Heart right ventricle (tissue), 16 donors: ENCODE data around the gene COG7. TPM values are rescaled to one million over a fixed set of nuclear protein-coding genes. Genes with fewer than 3 reads are reported as not detected.

Source experiments
- ATAC-seq, 8 donors: fragments of 200-7000 bp; cut with Tn5 transposase; one replicate each; pipeline ENCODE4 v1.9.1; 2020; ENCODE audit warnings: mild to moderate bottlenecking in 8 of 8, moderate library complexity in 8 of 8, moderate number of reproducible peaks in 1 of 8
- DNase-seq, 2 donors: peaks; one replicate each; pipeline ENCODE4 v3.0.0-alpha.2; 2020
- H3K27ac ChIP-seq, 10 donors: fragments of 200-600 bp; sonication (generic) in 2 of 10; one replicate each; pipeline versions ENCODE4 v1.5.0 to v1.8.0; 2020 to 2022; ENCODE audit warnings: mild to moderate bottlenecking in 3 of 10
- H3K27me3 ChIP-seq, 7 donors: fragments of 200-600 bp; one replicate each; pipeline ENCODE4 v1.8.0; 2021 to 2022; ENCODE audit warnings: mild to moderate bottlenecking in 2 of 7
- H3K36me3 ChIP-seq, 9 donors: fragments of 200-600 bp; sonication (generic) in 1 of 9; one replicate each; pipeline versions ENCODE4 v1.5.0 to v1.8.0; 2020 to 2022; ENCODE audit warnings: mild to moderate bottlenecking in 2 of 9
- H3K4me1 ChIP-seq, 9 donors: fragments of 200-600 bp; sonication (generic) in 1 of 9; one replicate each; pipeline versions ENCODE4 v1.5.0 to v1.8.0; 2020 to 2022; ENCODE audit warnings: mild to moderate bottlenecking in 4 of 9
- H3K4me3 ChIP-seq, 10 donors: fragments of 200-600 bp; sonication (generic) in 2 of 10; one replicate each; pipeline versions ENCODE4 v1.5.0 to v1.8.0; 2020 to 2022; ENCODE audit warnings: mild to moderate bottlenecking in 7 of 10, moderate library complexity in 2 of 10
- H3K9me3 ChIP-seq, 11 donors: fragments of 200-600 bp in 10 of 11; sonication (generic) in 2 of 11; one replicate each; pipeline versions ENCODE4 v1.5.0 to v1.8.0; 2013 to 2022; ENCODE audit warnings: mild to moderate bottlenecking in 2 of 11, control low read depth in 1 of 11, moderate library complexity in 1 of 11
- WGBS, 2 donors: extraction: QIAGEN DNeasy Blood & Tissue Kit; methylation state at CpG; one replicate each; pipeline ENCODE4 v1.1.7; 2013; ENCODE audit warnings: inconsistent platforms in 1 of 2; 5-methylcytosine and 5-hydroxymethylcytosine counted together
- intact Hi-C, 10 donors: fragments of 100-400 bp; cut with DNase I; formaldehyde crosslinking; loops; one replicate each; pipeline versions ENCODE4 v1.11.1 to v1.14.2; 2022
- polyA plus RNA-seq, 2 donors: library from polyadenylated mRNA; stranded (reverse); fragments of 200-250 nt; gene quantifications; one replicate each; pipeline ENCODE4 v1.2.3, GENCODE V29; 2013
- total RNA-seq, 10 donors: library from RNA; stranded (reverse); fragmentation: NEBNext Ultra II Directional in 3 of 10; extraction: Animal tissue kit (Norgen Biotek cat#: 25700) in 3 of 10; gene quantifications; one replicate each; pipeline versions ENCODE4 v1.2.1 to v1.2.4, GENCODE V29; 2021 to 2023
- TF ChIP-seq, protein P1 (sequence below), 9 donors: fragments of 200-600 bp; sonication (generic) in 2 of 9; IDR thresholded peaks; one replicate each; pipeline versions ENCODE4 v1.5.0 to v1.8.0; 2021 to 2022; ENCODE audit warnings: antibody characterized with exemption in 9 of 9, mild to moderate bottlenecking in 5 of 9, moderate library complexity in 1 of 9
- donor health status: Arrhythmogenic right ventricular cardiomyopathy.
- donor health status: ischemic (EF 13 %, LVEDD 7.1; RV severe dilation, severe dysfunction).
- donor health status: healthy with polysubstance abuse.
- donor health status: DM: no; HTN: yes; CAD: no.
- donor health status: DM: no; HTN: no; CAD: no.
- donor health status: ischemic (EF 25% LVEDD 6.9; RV normal size, moderate dysfunction).
- donor health status: ischemic (EF 25% LVEDD 5.7; RV mildly dilated, moderate dysfunction).
- donor health status: healthy.
- donor health status: DM: yes; HTN: yes; CAD: no.
- donor health status: Ischemic cardiomyopathy.
- donor health status: ischemic (EF 35%, LVEDD 5.7; RV mildly dilated, moderate dysfunction).
- donor health status: nonischemic (EF 11% LVEDD 7.7; RV severe dilation, severe dysfunction).
- donor health status: DM: yes; HTN: yes; CAD: no.
- donor health status: PGD.
- donor health status: ischemic (EF 29% LVEDD 5.4; RV normal size, mild dysfunction).
- donor health status: nonischemic (EF 23%, LVEDD 6.1; RV moderate dilation, normal function).

COG7 gene
- total and polyA plus RNA-seq, 12 donors: 10.9 to 28.1 (median 12.9) TPM

DNA sequence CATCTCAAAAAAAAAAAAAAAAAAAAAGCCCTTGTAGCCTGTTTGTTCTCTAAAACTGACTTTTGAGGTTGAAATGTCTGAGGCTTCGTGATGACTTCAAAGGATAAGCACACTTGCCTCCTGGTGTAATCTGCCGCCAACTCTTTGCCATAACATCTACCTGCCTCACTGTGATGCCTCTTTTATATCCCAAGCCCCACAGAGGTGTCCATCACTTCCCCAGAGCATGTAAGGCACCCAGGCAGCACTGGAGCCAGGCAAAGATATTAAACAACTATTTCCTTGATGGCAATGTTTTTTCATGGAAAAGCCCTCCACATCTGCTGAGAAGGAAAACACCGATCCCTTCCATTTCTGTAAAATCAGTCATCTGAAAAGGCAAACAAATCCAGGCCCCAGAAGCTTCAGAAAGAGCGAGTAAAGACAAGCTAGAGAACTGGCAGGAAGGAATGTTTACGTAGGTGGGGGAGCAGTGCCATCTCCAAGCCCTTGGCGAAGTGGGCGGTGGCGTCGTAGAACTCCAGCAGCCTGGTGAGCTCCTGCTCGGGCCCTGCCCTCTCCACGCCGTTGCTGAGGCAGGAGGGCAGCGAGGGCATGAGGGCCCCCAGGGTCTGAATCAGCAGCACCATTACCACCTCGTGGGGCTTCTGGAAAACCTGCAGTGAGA is 28.6 kb downstream of the COG7 start:
- peaks cover 0 to 19% (median 9%) of the 10 kb centered on the region in 9 donors for H3K4me1 ChIP-seq
- WGBS, 2 donors: 95 to 96% methylated on average over 14 of the region's 14 CpGs
- DNase-seq (no peak), ATAC-seq (no peak)
- peak overlapping the region; percentile 65 to 87 (median 78) for H3K27ac ChIP-seq
- TF ChIP-seq, protein P1, sequence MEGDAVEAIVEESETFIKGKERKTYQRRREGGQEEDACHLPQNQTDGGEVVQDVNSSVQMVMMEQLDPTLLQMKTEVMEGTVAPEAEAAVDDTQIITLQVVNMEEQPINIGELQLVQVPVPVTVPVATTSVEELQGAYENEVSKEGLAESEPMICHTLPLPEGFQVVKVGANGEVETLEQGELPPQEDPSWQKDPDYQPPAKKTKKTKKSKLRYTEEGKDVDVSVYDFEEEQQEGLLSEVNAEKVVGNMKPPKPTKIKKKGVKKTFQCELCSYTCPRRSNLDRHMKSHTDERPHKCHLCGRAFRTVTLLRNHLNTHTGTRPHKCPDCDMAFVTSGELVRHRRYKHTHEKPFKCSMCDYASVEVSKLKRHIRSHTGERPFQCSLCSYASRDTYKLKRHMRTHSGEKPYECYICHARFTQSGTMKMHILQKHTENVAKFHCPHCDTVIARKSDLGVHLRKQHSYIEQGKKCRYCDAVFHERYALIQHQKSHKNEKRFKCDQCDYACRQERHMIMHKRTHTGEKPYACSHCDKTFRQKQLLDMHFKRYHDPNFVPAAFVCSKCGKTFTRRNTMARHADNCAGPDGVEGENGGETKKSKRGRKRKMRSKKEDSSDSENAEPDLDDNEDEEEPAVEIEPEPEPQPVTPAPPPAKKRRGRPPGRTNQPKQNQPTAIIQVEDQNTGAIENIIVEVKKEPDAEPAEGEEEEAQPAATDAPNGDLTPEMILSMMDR (IDR thresholded peaks at IDR 0.05): no peak
- H3K27me3 ChIP-seq: no peaks in the 10 kb centered on the region
- H3K36me3 ChIP-seq: peaks cover 0 to 72% (median 10%) of the 10 kb centered on the region in 9 donors
- H3K4me3 ChIP-seq: no peak overlapping the region
- intact Hi-C loops: loop anchor here in 1 of 10 donors (10.0 kb wide), 1 partner anchor 60 kb away; no protein-coding TSS in a partner anchor
- no peaks in the 10 kb centered on the region for H3K9me3 ChIP-seq

DNA sequence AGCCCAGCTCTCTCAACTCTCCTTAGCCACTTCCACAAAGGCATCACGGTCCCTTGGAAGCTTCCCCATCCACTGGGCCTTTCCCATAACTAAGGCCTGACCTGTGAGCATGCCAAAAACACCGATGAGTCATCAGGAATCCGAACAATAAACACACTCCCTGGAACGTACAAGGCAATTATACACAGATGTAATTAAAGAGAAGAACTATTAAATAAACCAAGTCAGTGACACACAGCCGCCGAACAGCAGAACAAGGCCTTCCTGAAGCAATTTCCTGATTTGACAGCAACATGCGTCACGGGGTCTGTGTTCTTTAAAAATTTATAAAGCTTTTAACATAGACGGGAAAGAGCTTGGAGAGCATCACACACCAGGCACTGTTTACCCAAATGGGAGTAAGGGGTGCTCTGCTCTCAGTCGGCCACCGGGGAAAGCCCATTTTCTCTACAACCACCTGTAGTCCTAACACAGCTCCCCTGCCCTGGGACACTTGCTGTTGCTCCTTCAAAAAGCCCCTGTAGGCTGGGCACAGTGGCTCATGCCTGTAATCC is 29.4 kb downstream of the COG7 start:
- Histone ChIP-seq H3K9me3 (no peaks in the 10 kb centered on the region), H3K36me3 (peaks cover 0 to 72% (median 4%) of the 10 kb centered on the region in 9 donors), H3K4me1 (peaks cover 0 to 19% (median 9%) of the 10 kb centered on the region in 9 donors), H3K27me3 (no peaks in the 10 kb centered on the region), H3K4me3 (no peak overlapping the region), H3K27ac (peak overlapping the region; percentile 65 to 87 (median 78))
- ATAC-seq (peak; percentile 92 to 97 (median 96)), DNase-seq (peak; percentile 29 to 85)
- 38 to 52% methylated on average over 11 of the region's 11 CpGs for WGBS, 2 donors
- TF ChIP-seq, protein P1 (IDR thresholded peaks at IDR 0.05): no peak
- intact Hi-C loops: loop anchor here in 1 of 10 donors (10.0 kb wide), 1 partner anchor 59 kb away; no protein-coding TSS in a partner anchor

DNA sequence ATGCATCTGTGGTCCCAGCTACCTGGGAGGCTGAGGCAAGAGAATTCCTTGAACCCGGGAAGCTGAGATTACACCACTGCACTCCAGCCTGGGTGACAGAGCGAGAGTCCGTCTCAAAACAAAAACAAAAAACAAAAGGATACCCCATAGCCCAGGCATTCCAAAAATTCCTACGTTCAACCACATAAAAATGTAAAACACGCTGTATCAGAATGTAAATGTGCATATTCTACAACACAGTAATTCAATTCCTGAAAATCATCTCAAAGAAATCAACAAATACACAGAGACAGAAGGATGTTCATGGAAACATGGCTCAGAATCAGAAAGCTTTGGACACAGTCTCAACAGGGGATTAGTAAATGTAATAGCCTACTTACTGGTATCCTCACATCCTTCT is 33.0 kb downstream of the COG7 start:
- Histone ChIP-seq H3K27ac (no peak overlapping the region), H3K4me1 (peaks cover 0 to 19% (median 9%) of the 10 kb centered on the region in 9 donors), H3K4me3 (no peak overlapping the region), H3K27me3 (no peaks in the 10 kb centered on the region), H3K9me3 (no peaks in the 10 kb centered on the region), H3K36me3 (peaks cover 0 to 74% (median 33%) of the 10 kb centered on the region in 9 donors)
- ATAC-seq (no peak), DNase-seq (no peak)
- 93 to 94% methylated on average over 5 of the region's 5 CpGs for whole genome bisulfite sequencing, 2 donors
- intact Hi-C loops: loop anchor here in 1 of 10 donors (10.0 kb wide), 1 partner anchor 55 kb away; no protein-coding TSS in a partner anchor
- TF ChIP-seq, protein P1 (IDR thresholded peaks at IDR 0.05): no peak

DNA sequence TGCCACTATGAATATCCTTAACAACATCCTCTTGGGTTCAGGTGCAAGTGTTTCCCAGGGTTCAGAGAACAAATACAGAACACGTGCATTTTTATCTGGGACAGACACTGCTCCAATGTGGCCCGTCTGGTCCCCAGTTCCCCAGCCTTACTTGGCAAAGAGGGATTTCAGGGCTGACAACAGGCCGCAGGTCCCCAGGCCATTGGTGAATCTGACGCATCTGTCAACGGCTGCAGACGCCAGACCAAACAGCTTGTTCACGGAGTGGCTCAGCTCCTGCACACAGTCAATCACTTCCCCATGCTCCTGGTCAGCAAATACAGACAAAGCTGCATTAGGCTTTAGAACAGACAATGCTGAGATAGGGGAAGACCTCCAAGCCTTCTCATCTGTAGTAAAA is 36.2 kb downstream of the COG7 start:
- intact Hi-C loops: no loop called here
- DNase-seq: no peak
- H3K4me3 ChIP-seq: no peak overlapping the region
- H3K4me1 ChIP-seq: no peaks in the 10 kb centered on the region
- WGBS, 2 donors: 59 to 78% methylated on average over 7 of the region's 7 CpGs
- no peaks in the 10 kb centered on the region for H3K9me3 ChIP-seq
- ATAC-seq: no peak
- H3K36me3 ChIP-seq: peaks cover 0 to 93% (median 61%) of the 10 kb centered on the region in 9 donors
- no peaks in the 10 kb centered on the region for H3K27me3 ChIP-seq
- no peak overlapping the region for H3K27ac ChIP-seq
- TF ChIP-seq, protein P1 (IDR thresholded peaks at IDR 0.05): no peak
